Measurements from ENCODE around the gene ANKRD52. TPM values are rescaled to one million over a fixed set of nuclear protein-coding genes. Genes with fewer than 3 reads are reported as not detected.

ANKRD52 gene
- total and polyA plus RNA-seq, 9 of the 15 experiments (the other 6 are each of a cell fraction or from before 2014, with no cell fraction given) = 0.52 to 46.8 (median 7.9) TPM

DNA sequence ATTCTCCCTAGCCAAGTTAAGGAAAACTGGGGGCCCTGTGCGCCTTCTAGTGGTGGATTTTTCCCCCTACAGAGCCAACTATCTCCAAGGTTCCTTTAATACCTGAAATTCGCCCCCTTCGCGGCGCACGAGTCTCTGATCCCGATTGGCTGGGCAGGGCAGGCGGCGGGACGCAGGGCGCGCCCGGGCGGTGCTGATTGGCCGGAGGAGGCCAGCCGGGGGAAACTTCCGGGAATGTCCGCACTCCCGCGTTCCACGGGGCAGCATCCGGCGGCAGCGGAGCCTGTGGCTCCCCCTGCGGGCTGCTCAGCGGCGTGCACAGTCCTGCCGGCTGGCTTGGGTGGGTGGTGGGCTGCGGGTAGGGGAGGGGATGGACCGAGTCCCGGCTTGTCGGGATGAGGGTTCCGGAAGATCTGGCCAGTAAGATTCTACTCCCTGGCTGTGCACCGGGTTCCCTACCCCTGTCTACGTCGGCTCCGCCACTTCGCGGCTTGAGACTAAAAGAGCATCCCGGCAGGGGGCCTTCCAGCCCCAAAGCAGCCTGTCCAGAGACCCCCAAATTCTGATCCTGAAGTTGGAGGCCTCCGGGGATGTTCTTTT, 34.0 kb downstream of the ANKRD52 start, which contains the start of gene NABP2 (continued):
- TF ChIP-seq PHF8 (IDR thresholded peaks at IDR 0.05; ENCODE audit: borderline replicate concordance, low read length) (peak; percentile 69; the same call in 1 of the 2 replicates), MAFK (IDR thresholded peaks at IDR 0.05; ENCODE audit: low read length) (0 out of 2 replicates have a peak, but pooled peaks have one; percentile 1), POLR2AphosphoS5 (IDR thresholded peaks at IDR 0.05; ENCODE audit: control insufficient read depth, insufficient read depth, low read depth, low read length) (0 out of 2 replicates have a peak, but pooled peaks have one; percentile 44), PYGO2 (tag; IDR thresholded peaks at IDR 0.05) (no peak), TBP (optimal IDR thresholded peaks at IDR 0.05; ENCODE audit: low read depth, low read length) (peak; percentile 41), EHMT2 (IDR thresholded peaks at IDR 0.05) (peak; percentile 44), SP1 (CRISPR knock-in tag; IDR thresholded peaks at IDR 0.05) (peak; percentile 86; the same call in 1 of the 2 replicates), E2F3 (CRISPR knock-in tag; IDR thresholded peaks at IDR 0.05) (peak; percentile 85), ZNF253 (CRISPR knock-in tag; conservative IDR thresholded peaks at IDR 0.05) (no peak), ZBTB7A (IDR thresholded peaks at IDR 0.05; ENCODE audit: borderline replicate concordance, control insufficient read depth, low read depth, low read length) (peak; percentile 100), MYNN (IDR thresholded peaks at IDR 0.05) (no peak), MYNN (CRISPR knock-in tag; IDR thresholded peaks at IDR 0.05) (no peak), DPF2 (IDR thresholded peaks at IDR 0.05) (0 out of 2 replicates have a peak, but pooled peaks have one; percentile 5), ESRRA (IDR thresholded peaks at IDR 0.05; ENCODE audit: borderline replicate concordance, low read depth) (peak; percentile 71), HDAC1 (IDR thresholded peaks at IDR 0.05) (peak in 1 of 2 experiments; percentile 64; a peak in 1 of 4 replicates), ZNF197 (CRISPR knock-in tag; IDR thresholded peaks at IDR 0.05; ENCODE audit: low read depth) (peak; percentile 68; the same call in 1 of the 2 replicates)
- TF ChIP-seq, protein P1, sequence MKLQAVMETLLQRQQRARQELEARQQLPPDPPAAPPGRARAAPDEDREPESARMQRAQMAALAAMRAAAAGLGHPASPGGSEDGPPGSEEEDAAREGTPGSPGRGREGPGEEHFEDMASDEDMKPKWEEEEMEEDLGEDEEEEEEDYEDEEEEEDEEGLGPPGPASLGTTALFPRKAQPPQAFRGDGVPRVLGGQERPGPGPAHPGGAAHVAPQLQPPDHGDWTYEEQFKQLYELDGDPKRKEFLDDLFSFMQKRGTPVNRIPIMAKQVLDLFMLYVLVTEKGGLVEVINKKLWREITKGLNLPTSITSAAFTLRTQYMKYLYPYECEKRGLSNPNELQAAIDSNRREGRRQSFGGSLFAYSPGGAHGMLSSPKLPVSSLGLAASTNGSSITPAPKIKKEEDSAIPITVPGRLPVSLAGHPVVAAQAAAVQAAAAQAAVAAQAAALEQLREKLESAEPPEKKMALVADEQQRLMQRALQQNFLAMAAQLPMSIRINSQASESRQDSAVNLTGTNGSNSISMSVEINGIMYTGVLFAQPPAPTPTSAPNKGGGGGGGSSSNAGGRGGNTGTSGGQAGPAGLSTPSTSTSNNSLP (IDR thresholded peaks at IDR 0.05; ENCODE audit: borderline replicate concordance, low read depth, low read length) = 0 out of 2 replicates have a peak, but pooled peaks have one; percentile 72
- TF ChIP-seq, protein P2, sequence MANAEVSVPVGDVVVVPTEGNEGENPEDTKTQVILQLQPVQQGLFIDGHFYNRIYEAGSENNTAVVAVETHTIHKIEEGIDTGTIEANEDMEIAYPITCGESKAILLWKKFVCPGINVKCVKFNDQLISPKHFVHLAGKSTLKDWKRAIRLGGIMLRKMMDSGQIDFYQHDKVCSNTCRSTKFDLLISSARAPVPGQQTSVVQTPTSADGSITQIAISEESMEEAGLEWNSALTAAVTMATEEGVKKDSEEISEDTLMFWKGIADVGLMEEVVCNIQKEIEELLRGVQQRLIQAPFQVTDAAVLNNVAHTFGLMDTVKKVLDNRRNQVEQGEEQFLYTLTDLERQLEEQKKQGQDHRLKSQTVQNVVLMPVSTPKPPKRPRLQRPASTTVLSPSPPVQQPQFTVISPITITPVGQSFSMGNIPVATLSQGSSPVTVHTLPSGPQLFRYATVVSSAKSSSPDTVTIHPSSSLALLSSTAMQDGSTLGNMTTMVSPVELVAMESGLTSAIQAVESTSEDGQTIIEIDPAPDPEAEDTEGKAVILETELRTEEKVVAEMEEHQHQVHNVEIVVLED (CRISPR knock-in tag; IDR thresholded peaks at IDR 0.05) = peak; percentile 79

All from K562 (cell line).